Measurements from ENCODE around the gene TRPV4.

- TF ChIP-seq CTCF (IDR thresholded peaks at IDR 0.05) = no peak
- no peak for TF ChIP-seq MAX (CRISPR knock-in tag; IDR thresholded peaks at IDR 0.05)
- TF ChIP-seq JUN (CRISPR knock-in tag; IDR thresholded peaks at IDR 0.05) = no peak
- no peak for TF ChIP-seq NFYB (CRISPR knock-in tag; conservative IDR thresholded peaks at IDR 0.05; ENCODE audit: low read depth)
- no peak for TF ChIP-seq CBFB (CRISPR knock-in tag; IDR thresholded peaks at IDR 0.05; ENCODE audit: low read depth)
- no peak for TF ChIP-seq E2F4 (CRISPR knock-in tag; IDR thresholded peaks at IDR 0.05; ENCODE audit: borderline replicate concordance, low read depth)
Observed at GRCh38 chr12:109815225-109815624, 18.0 kb downstream of the TRPV4 start.
